Testis (tissue), 3 donors: ENCODE data around the gene KDM1A. TPM values are rescaled to one million over a fixed set of nuclear protein-coding genes. Genes with fewer than 3 reads are reported as not detected.
A peak's percentile ranks its signal among the peaks of the same experiment; 100 is the strongest.

Experiments
- DNase-seq: peaks from one replicate; pipeline ENCODE4 v3.0.0-alpha.2; 2019
- H3K27ac ChIP-seq, 2 donors: fragments of 200-600 bp; sonication (generic); one replicate each; pipeline ENCODE4 v1.5.1; 2019
- H3K27me3 ChIP-seq: fragments of 200-600 bp; sonication (generic); one replicate; pipeline ENCODE4 v1.5.1; 2019
- H3K36me3 ChIP-seq: fragments of 200-600 bp; sonication (generic); one replicate; pipeline ENCODE4 v1.5.1; 2017; ENCODE audit warnings: low read depth; ENCODE audit errors: missing control alignments
- H3K4me1 ChIP-seq: fragments of 200-600 bp; sonication (generic); one replicate; pipeline ENCODE4 v1.5.1; 2019
- H3K4me3 ChIP-seq, 2 donors: fragments of 200-600 bp; sonication (generic); one replicate each; pipeline ENCODE4 v1.5.1; 2017 to 2019
- H3K9me3 ChIP-seq: fragments of 200-600 bp; sonication (generic); one replicate; pipeline ENCODE4 v1.5.1; 2017
- POLR2A ChIP-seq: fragments of 450-650 bp; IDR thresholded peaks from one replicate; pipeline ENCODE4 v1.6.1; 2017; ENCODE audit warnings: antibody characterized with exemption, mild to moderate bottlenecking, moderate library complexity
- WGBS, 2 donors: methylation state at CpG; one replicate each; pipeline ENCODE4 v1.1.5; 2018; 5-methylcytosine and 5-hydroxymethylcytosine counted together
- intact Hi-C: fragments of 100-400 bp; cut with DNase I; formaldehyde crosslinking; loops from one replicate; pipeline ENCODE4 v1.15.1; 2023; ENCODE audit warnings: low total_unique reads
- polyA plus RNA-seq: library from polyadenylated mRNA; stranded (reverse); fragments of 350-450 nt; fragmentation: Illumina TruSeq; extraction: RNeasy Lipid Tissue Mini Kit (QIAGEN cat#74804); gene quantifications from one replicate; pipeline ENCODE4 v1.2.3, GENCODE V29; 2014; ENCODE audit warnings: low read depth, low replicate concordance; ENCODE audit not compliant: insufficient read depth
- total RNA-seq, 2 donors: library from RNA; depleted of rRNA; stranded (reverse); fragments of >200 nt; gene quantifications; one replicate each; pipeline ENCODE4 v1.2.3, GENCODE V29; 2016
- TF ChIP-seq, protein P1 (sequence below), 3 experiments: fragments of 450-650 bp in 2 of 3; fragments of 200-600 bp in 1 of 3; sonication (generic) in 1 of 3; IDR thresholded peaks; one replicate each; pipeline ENCODE4 v1.5.1; 2016 to 2019; ENCODE audit warnings: antibody characterized with exemption in 3 of 3, mild to moderate bottlenecking in 2 of 3, moderate library complexity in 1 of 3

The KDM1A gene
- total and polyA plus RNA-seq, 3 donors from 2014 or later, result 131 to 238 (median 157) TPM

DNA sequence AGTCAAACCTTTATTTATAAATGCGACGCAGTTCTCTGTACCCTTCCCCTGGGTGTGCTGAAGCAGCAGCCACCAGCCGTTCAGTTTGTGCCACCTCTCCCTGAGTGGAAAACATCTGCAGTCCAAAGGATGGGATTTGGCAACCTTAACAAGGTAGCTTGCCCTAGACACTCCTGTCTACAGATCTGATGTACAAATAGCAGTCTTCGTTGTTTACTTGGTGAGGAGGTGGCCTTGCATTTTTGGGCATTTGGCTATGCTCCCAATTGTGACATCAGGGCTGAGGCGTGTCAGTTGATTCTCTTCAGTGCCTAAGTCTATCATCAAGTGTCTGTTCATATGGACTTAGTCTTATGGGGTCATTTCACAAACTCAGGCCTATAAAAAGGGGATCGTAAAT, 59.8 kb downstream of the KDM1A start:
- intact Hi-C loops, result no loop called here
- no peak for DNase-seq
- no peak overlapping the region for H3K27ac ChIP-seq
- no peaks in the 10 kb centered on the region for H3K36me3 ChIP-seq
- 93 to 94% methylated on average over 6 of the region's 6 CpGs for WGBS, 2 donors
- H3K27me3 ChIP-seq, result no peaks in the 10 kb centered on the region
- no peak overlapping the region for H3K4me3 ChIP-seq
- TF ChIP-seq, protein P1, sequence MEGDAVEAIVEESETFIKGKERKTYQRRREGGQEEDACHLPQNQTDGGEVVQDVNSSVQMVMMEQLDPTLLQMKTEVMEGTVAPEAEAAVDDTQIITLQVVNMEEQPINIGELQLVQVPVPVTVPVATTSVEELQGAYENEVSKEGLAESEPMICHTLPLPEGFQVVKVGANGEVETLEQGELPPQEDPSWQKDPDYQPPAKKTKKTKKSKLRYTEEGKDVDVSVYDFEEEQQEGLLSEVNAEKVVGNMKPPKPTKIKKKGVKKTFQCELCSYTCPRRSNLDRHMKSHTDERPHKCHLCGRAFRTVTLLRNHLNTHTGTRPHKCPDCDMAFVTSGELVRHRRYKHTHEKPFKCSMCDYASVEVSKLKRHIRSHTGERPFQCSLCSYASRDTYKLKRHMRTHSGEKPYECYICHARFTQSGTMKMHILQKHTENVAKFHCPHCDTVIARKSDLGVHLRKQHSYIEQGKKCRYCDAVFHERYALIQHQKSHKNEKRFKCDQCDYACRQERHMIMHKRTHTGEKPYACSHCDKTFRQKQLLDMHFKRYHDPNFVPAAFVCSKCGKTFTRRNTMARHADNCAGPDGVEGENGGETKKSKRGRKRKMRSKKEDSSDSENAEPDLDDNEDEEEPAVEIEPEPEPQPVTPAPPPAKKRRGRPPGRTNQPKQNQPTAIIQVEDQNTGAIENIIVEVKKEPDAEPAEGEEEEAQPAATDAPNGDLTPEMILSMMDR (IDR thresholded peaks at IDR 0.05), result no peak
- no peak for TF ChIP-seq POLR2A
- no peaks in the 10 kb centered on the region for H3K4me1 ChIP-seq
- H3K9me3 ChIP-seq, result no peaks in the 10 kb centered on the region

DNA sequence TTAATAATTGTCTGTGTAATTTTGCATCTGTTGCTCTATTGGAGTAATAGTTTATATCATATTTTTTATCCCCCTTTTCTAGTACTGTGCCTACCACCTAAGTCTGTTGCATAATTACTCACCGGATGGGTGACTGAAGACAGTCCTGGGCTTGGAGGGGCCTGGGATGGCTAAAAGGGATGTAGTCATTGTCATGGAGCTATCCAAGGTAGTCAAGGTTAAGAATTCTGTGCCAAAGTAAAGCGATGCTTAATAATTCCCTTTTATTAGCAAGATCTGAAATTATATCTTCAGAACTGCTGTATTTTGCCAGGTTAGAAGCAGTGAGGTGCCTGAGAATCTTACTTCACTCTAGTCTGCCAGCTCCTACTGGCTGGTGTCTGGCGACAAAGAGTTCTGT, 61.6 kb downstream of the KDM1A start:
- TF ChIP-seq, protein P1 (IDR thresholded peaks at IDR 0.05), result no peak
- TF ChIP-seq POLR2A, result no peak
- H3K9me3 ChIP-seq, result no peaks in the 10 kb centered on the region
- no peaks in the 10 kb centered on the region for H3K27me3 ChIP-seq
- H3K4me3 ChIP-seq, result no peak overlapping the region
- intact Hi-C loops, result no loop called here
- DNase-seq, result no peak
- no peak overlapping the region for H3K27ac ChIP-seq
- H3K4me1 ChIP-seq, result no peaks in the 10 kb centered on the region
- H3K36me3 ChIP-seq, result no peaks in the 10 kb centered on the region
- WGBS, 2 donors, result 87 to 96% methylated on average over 3 of the region's 3 CpGs

DNA sequence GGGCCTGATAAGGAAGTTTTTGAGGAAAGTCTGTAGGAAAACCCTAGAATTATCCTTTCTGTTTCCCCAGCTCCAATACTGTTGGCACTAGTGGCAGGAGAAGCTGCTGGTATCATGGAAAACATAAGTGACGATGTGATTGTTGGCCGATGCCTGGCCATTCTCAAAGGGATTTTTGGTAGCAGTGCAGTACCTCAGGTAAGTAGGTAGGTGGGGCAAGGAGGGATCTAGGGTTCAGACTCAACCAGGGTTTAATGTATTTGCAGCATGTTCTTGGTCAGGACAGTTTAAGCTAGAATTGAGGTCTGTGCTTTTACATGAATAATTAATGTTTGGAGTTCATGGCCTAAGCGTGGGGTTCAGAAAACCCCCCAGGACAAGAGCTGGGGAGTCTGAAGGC, 62.1 kb downstream of the KDM1A start:
- H3K27ac ChIP-seq, result no peak overlapping the region
- 94% methylated on average over 3 of the region's 3 CpGs for WGBS, 2 donors
- intact Hi-C loops, result no loop called here
- H3K27me3 ChIP-seq, result no peaks in the 10 kb centered on the region
- DNase-seq, result no peak
- no peaks in the 10 kb centered on the region for H3K36me3 ChIP-seq
- no peaks in the 10 kb centered on the region for H3K9me3 ChIP-seq
- TF ChIP-seq, protein P1 (IDR thresholded peaks at IDR 0.05), result peak in 1 of 3 experiments; percentile 12
- no peak for TF ChIP-seq POLR2A
- H3K4me1 ChIP-seq, result no peaks in the 10 kb centered on the region
- no peak overlapping the region for H3K4me3 ChIP-seq

DNA sequence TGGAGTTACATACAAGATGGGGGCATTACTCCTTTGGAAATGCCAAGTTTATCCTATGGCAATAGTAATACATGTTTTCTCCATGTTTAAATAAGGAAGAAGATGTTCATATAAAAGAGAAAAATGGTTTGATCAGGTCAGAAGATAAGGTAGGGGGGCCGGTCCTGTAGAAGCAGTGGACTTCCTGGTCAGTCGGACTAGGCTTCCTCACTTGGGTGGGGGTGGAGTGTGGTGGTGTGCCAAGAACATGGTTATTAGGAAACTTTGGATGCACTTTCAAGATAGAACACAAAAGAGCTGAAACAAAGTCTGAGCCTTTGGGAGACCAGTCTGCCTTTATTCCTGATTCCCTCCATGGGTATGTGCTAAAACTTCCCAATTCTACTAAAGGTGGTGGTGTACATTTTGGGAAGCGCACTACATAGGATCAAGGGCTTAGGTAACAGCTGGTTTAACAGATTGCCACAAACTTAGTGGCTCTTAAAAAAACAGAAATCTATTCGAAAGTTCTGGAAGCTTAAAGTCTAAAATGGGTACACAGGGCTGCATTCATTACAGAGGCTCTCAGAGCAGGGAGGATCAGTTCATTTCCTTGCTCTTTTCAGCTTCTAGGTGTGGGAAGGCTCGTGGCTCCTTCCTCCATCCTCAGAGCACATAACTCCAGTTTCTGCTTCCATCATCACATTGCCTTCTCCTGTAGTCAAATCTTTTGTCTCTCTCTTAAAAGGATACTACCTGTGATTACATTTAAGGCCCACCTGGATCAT, 64.6 kb downstream of the KDM1A start:
- TF ChIP-seq, protein P1 (IDR thresholded peaks at IDR 0.05), result no peak
- no peak for TF ChIP-seq POLR2A
- no peak overlapping the region for H3K27ac ChIP-seq
- intact Hi-C loops, result no loop called here
- WGBS, 2 donors, result 60 to 78% methylated on average over 5 of the region's 5 CpGs
- no peaks in the 10 kb centered on the region for H3K4me1 ChIP-seq
- DNase-seq, result peak; percentile 45
- no peaks in the 10 kb centered on the region for H3K9me3 ChIP-seq
- no peaks in the 10 kb centered on the region for H3K27me3 ChIP-seq
- no peak overlapping the region for H3K4me3 ChIP-seq
- no peaks in the 10 kb centered on the region for H3K36me3 ChIP-seq

DNA sequence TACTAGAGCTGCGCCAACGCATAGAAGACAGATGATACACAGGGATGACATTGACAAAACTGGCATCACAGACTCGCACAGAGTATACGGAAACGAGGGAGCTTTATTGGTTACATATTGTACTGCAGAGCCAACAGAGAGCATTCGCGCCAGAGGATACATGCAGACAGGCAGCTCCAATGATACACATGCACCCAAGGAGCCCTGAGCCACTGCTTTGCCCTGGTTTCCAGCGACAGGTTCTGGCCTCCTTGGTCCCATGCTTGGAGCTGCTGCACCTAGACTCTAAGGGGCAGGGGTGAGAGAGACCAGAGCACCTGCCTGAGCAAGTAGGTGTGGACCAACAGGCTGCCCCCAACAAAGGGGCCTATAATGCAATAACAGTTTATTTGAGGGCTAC, 65.6 kb downstream of the KDM1A start:
- H3K27ac ChIP-seq, result no peak overlapping the region
- H3K36me3 ChIP-seq, result no peaks in the 10 kb centered on the region
- no peak for TF ChIP-seq POLR2A
- TF ChIP-seq, protein P1 (IDR thresholded peaks at IDR 0.05), result no peak
- no peak overlapping the region for H3K4me3 ChIP-seq
- no peaks in the 10 kb centered on the region for H3K9me3 ChIP-seq
- intact Hi-C loops, result no loop called here
- WGBS, 2 donors, result 88 to 92% methylated on average over 8 of the region's 8 CpGs
- H3K27me3 ChIP-seq, result no peaks in the 10 kb centered on the region
- no peak for DNase-seq
- no peaks in the 10 kb centered on the region for H3K4me1 ChIP-seq
